ENCODE measurements around the gene CXCL1.

CXCL1 gene

GRCh38 chr4:73916172-73916925, 47.2 kb downstream of the CXCL1 start:
- TF ChIP-seq, protein P1, sequence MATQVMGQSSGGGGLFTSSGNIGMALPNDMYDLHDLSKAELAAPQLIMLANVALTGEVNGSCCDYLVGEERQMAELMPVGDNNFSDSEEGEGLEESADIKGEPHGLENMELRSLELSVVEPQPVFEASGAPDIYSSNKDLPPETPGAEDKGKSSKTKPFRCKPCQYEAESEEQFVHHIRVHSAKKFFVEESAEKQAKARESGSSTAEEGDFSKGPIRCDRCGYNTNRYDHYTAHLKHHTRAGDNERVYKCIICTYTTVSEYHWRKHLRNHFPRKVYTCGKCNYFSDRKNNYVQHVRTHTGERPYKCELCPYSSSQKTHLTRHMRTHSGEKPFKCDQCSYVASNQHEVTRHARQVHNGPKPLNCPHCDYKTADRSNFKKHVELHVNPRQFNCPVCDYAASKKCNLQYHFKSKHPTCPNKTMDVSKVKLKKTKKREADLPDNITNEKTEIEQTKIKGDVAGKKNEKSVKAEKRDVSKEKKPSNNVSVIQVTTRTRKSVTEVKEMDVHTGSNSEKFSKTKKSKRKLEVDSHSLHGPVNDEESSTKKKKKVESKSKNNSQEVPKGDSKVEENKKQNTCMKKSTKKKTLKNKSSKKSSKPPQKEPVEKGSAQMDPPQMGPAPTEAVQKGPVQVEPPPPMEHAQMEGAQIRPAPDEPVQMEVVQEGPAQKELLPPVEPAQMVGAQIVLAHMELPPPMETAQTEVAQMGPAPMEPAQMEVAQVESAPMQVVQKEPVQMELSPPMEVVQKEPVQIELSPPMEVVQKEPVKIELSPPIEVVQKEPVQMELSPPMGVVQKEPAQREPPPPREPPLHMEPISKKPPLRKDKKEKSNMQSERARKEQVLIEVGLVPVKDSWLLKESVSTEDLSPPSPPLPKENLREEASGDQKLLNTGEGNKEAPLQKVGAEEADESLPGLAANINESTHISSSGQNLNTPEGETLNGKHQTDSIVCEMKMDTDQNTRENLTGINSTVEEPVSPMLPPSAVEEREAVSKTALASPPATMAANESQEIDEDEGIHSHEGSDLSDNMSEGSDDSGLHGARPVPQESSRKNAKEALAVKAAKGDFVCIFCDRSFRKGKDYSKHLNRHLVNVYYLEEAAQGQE (IDR thresholded peaks at IDR 0.05; ENCODE audit: low read depth), result no peak
- TF ChIP-seq CEBPB (IDR thresholded peaks at IDR 0.05), result peak; percentile 55; the same call in 1 of the 2 replicates

- TF ChIP-seq NFIC (IDR thresholded peaks at IDR 0.05) (no peak), EP300 (IDR thresholded peaks at IDR 0.05; ENCODE audit: borderline replicate concordance) (no peak), TAF1 (IDR thresholded peaks at IDR 0.05; ENCODE audit: low read depth) (no peak), CREB1 (IDR thresholded peaks at IDR 0.05; ENCODE audit: low read depth) (no peak), FOXM1 (IDR thresholded peaks at IDR 0.05; ENCODE audit: borderline replicate concordance, low read depth) (no peak), CEBPB (IDR thresholded peaks at IDR 0.05) (no peak), TEAD4 (IDR thresholded peaks at IDR 0.05) (no peak), TCF12 (IDR thresholded peaks at IDR 0.05; ENCODE audit: low read depth) (no peak), YY1 (IDR thresholded peaks at IDR 0.05; ENCODE audit: low read depth) (no peak), RAD21 (IDR thresholded peaks at IDR 0.05; ENCODE audit: low read depth) (no peak), ZBTB7A (IDR thresholded peaks at IDR 0.05; ENCODE audit: low read depth) (no peak), EGR1 (IDR thresholded peaks at IDR 0.05) (no peak)
- TF ChIP-seq, protein P2, sequence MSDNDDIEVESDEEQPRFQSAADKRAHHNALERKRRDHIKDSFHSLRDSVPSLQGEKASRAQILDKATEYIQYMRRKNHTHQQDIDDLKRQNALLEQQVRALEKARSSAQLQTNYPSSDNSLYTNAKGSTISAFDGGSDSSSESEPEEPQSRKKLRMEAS (IDR thresholded peaks at IDR 0.05), result no peak
- TF ChIP-seq, protein P3, sequence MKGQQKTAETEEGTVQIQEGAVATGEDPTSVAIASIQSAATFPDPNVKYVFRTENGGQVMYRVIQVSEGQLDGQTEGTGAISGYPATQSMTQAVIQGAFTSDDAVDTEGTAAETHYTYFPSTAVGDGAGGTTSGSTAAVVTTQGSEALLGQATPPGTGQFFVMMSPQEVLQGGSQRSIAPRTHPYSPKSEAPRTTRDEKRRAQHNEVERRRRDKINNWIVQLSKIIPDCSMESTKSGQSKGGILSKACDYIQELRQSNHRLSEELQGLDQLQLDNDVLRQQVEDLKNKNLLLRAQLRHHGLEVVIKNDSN (IDR thresholded peaks at IDR 0.05), result no peak
- TF ChIP-seq, protein P1 (IDR thresholded peaks at IDR 0.05; ENCODE audit: low read depth), result no peak
These were observed 47.9 kb downstream of the CXCL1 start for GRCh38 chr4:73917081-73917501.

- TF ChIP-seq FOXM1 (IDR thresholded peaks at IDR 0.05; ENCODE audit: borderline replicate concordance, low read depth) (no peak), EGR1 (IDR thresholded peaks at IDR 0.05) (no peak), CEBPB (IDR thresholded peaks at IDR 0.05) (no peak), ZBTB7A (IDR thresholded peaks at IDR 0.05; ENCODE audit: low read depth) (no peak), TCF12 (IDR thresholded peaks at IDR 0.05; ENCODE audit: low read depth) (no peak), YY1 (IDR thresholded peaks at IDR 0.05; ENCODE audit: low read depth) (no peak), CREB1 (IDR thresholded peaks at IDR 0.05; ENCODE audit: low read depth) (no peak), TAF1 (IDR thresholded peaks at IDR 0.05; ENCODE audit: low read depth) (no peak), EP300 (IDR thresholded peaks at IDR 0.05; ENCODE audit: borderline replicate concordance) (no peak), TEAD4 (IDR thresholded peaks at IDR 0.05) (no peak), RAD21 (IDR thresholded peaks at IDR 0.05; ENCODE audit: low read depth) (no peak)
- TF ChIP-seq, protein P1 (IDR thresholded peaks at IDR 0.05; ENCODE audit: low read depth), result no peak
- TF ChIP-seq, protein P2 (IDR thresholded peaks at IDR 0.05), result no peak
- TF ChIP-seq, protein P3 (IDR thresholded peaks at IDR 0.05), result no peak
These were observed 48.9 kb downstream of the CXCL1 start for GRCh38 chr4:73918058-73918457.

DNA sequence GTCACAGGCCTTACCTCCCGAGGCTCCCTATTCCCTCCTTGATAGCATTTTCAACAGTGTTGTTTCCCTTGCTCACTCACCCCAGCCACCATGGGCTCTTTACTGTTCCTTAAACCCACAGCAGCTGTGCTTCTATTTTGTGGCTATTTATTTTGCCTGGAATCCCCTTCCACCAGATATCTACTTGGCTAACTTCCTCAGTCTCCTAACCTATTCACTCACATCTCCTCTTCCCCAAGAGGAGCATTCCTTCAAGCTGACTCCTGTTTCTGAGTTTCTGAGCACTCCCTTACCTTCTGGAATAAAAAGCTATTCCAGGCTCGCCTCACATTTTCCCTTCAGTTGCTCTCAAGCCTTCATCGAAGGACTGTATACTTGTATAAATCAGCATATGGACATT, 50.5 kb downstream of the CXCL1 start:
- no peak for TF ChIP-seq EGR1 (IDR thresholded peaks at IDR 0.05)
- TF ChIP-seq, protein P2 (IDR thresholded peaks at IDR 0.05), result no peak
- TF ChIP-seq RAD21 (IDR thresholded peaks at IDR 0.05; ENCODE audit: low read depth), result no peak
